ENCODE measurements around the gene PSME2. TPM values are rescaled to one million over a fixed set of nuclear protein-coding genes. Genes with fewer than 3 reads are reported as not detected.

Gene PSME2
- total RNA-seq, 2 donors from 2014 or later = 369 to 376 TPM

DNA sequence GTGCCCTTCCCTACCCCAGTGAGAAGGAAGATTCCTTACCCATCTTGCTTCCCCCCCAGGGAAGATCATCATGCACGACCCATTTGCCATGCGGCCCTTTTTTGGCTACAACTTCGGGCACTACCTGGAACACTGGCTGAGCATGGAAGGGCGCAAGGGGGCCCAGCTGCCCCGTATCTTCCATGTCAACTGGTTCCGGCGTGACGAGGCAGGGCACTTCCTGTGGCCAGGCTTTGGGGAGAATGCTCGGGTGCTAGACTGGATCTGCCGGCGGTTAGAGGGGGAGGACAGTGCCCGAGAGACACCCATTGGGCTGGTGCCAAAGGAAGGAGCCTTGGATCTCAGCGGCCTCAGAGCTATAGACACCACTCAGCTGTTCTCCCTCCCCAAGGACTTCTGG lies 43.0 kb downstream of the PSME2 start:
- no peak for ATAC-seq (replicated peaks in 1 of 2)
- no peak for DNase-seq
- Mint-ChIP-seq H3K36me3 (ENCODE audit: insufficient read depth in 2 of 2) (peaks cover 12 to 32% of the 10 kb centered on the region in 2 donors), H3K27me3 (ENCODE audit: low read depth) (no peaks in the 10 kb centered on the region), H3K4me3 (no peak overlapping the region), H3K27ac (no peak overlapping the region), H3K4me1 (ENCODE audit: low read depth) (peaks cover 4% of the 10 kb centered on the region), H3K9me3 (no peaks in the 10 kb centered on the region)

DNA sequence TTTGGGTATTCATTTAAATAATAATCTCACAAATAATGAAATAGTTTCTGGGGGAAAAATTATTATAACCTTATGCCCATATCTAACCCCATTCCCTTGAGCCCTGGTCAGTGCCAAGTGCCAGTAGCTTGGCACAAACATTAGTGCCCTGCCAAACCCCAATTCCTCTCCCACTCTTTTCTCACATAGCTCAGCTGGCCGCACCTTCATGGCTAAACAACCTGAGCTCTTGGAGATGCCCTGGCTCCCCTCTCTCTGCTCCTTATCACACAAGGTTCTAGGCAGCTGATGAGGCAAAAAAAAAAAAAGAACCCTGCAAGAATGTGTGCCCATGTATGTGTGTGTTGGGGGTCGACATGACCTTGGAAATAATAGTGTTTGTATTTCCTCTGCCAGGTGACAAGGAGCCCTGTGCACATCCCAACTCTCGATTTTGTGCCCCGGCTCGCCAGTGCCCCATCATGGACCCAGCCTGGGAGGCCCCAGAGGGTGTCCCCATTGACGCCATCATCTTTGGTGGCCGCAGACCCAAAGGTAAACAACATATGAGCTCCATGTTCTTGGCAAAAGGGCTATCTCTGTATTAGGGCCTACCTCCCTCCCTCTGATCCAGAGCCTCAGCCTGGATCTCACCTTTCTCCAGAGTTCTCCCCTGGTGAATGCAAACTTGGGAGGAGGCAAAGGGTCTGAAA lies 43.9 kb downstream of the PSME2 start:
- H3K4me3 Mint-ChIP-seq = no peak overlapping the region

DNA sequence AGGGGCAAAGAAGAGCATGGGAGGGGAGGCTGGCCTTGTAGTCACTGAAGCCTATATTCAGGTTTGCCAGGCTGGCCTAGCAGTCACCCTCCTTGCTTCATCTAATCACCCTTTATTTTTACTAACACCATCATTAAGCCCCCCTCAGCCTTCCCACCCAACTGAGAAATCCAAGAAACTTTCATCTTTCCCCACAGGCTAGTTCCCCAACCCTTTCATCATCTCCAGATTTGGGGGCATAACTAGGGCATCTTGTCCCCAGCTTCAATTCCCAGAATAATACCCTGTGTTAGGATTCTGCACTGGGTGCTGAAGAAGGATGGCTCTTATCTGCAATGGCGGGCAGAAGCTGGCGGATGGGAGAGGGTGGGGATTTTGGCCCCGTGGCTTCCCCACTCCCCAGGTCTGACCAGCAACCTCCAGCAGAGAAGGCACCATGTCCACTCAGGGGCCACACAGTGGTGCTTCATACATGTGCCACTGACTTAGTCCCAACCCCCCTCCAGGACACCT lies 45.4 kb downstream of the PSME2 start:
- Mint-ChIP-seq H3K9me3 (no peaks in the 10 kb centered on the region), H3K36me3 (ENCODE audit: insufficient read depth in 2 of 2) (peaks cover 20 to 46% of the 10 kb centered on the region in 2 donors), H3K27ac (peak overlapping the region; percentile 25), H3K4me3 (no peak overlapping the region), H3K4me1 (ENCODE audit: low read depth) (peaks cover 8% of the 10 kb centered on the region), H3K27me3 (ENCODE audit: low read depth) (no peaks in the 10 kb centered on the region)
- no peak for ATAC-seq (replicated peaks in 1 of 2)
- DNase-seq = no peak

More for the DNA sequence above, 43.9 kb downstream of the PSME2 start:
- DNase-seq (no peak), ATAC-seq (replicated peaks in 1 of 2) (no peak)
- Mint-ChIP-seq H3K27ac (no peak overlapping the region), H3K9me3 (no peaks in the 10 kb centered on the region), H3K36me3 (ENCODE audit: insufficient read depth in 2 of 2) (peaks cover 12 to 37% of the 10 kb centered on the region in 2 donors), H3K27me3 (ENCODE audit: low read depth) (no peaks in the 10 kb centered on the region), H3K4me1 (ENCODE audit: low read depth) (no peaks in the 10 kb centered on the region)

DNA sequence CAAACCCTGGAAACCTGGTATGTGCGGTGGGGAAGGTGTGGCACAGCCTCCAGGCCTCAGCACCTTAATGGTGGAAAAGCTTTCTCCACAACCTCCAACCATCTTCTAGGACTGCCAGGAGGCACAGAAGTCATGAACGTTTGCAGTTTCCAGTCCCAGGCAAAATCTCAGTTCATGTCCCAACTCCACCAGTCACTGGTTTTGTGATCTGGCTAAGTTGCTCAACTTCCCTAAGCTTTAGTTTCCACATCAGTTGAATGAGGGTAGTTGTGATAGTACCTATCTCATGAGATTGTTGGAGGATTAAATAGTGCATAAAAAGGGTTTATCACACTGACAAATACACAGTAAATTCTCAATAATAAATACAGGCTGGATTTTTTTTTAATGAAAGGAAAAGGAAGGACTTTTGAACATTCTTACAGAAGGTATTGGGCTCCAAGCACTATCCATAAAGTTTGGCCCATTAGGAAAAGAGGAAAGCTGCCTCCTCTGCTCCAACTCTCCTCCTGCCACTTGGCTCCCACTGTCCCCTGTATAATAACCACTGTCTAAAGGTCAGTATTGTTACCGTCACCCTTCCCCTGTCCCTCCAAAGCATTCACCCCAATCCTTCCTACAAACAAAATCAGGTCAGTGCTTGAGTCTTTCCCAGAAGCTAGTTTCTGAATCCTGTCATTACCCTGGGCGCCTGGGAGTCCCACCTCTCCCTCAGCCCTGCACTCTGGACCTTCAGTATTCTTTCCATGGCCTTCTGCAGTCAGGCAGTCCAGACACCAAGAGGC lies 46.0 kb downstream of the PSME2 start:
- no peak for DNase-seq
- Mint-ChIP-seq H3K36me3 (ENCODE audit: insufficient read depth in 2 of 2) (peaks cover 22 to 51% of the 10 kb centered on the region in 2 donors), H3K27me3 (ENCODE audit: low read depth) (no peaks in the 10 kb centered on the region), H3K27ac (peak overlapping the region; percentile 25), H3K4me1 (ENCODE audit: low read depth) (peaks cover 13% of the 10 kb centered on the region), H3K9me3 (no peaks in the 10 kb centered on the region), H3K4me3 (no peak overlapping the region)
- no peak for ATAC-seq (replicated peaks in 1 of 2)

DNA sequence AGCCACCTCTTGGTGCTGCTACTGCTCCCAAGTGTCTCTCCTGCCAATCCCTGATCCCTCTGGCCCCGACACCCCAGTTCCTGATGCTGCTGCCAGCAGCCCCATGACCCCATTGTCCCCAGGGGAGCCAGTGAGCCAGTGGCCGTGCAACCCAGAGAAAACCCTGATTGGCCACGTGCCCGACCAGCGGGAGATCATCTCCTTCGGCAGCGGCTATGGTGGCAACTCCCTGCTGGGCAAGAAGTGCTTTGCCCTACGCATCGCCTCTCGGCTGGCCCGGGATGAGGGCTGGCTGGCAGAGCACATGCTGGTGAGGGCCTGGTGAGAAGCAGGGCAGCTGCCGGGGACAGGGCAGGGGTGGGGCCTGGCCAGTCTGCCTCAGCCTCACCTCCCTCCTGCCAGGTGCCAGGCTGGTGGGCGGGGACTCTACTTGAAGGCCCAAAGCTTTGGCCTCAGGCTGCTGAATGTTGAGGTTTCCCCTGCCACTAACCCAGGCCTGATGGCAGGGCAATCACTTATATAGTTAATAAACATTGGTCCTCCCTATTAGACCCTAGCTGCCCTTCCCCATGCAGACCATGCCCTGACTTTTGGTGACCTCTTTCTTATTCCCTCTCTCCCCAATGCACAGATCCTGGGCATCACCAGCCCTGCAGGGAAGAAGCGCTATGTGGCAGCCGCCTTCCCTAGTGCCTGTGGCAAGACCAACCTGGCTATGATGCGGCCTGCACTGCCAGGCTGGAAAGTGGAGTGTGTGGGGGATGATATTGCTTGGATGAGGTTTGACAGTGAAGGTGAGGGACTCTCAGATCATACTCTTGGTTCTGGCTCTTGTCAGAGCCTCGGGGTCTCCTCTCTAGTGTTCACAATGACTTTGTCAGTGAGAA lies 47.2 kb downstream of the PSME2 start:
- Mint-ChIP-seq H3K9me3 (no peaks in the 10 kb centered on the region), H3K27ac (no peak overlapping the region), H3K36me3 (ENCODE audit: insufficient read depth in 2 of 2) (peaks cover 27 to 51% of the 10 kb centered on the region in 2 donors), H3K4me3 (no peak overlapping the region), H3K4me1 (ENCODE audit: low read depth) (peaks cover 16% of the 10 kb centered on the region), H3K27me3 (ENCODE audit: low read depth) (no peaks in the 10 kb centered on the region)
- ATAC-seq (replicated peaks in 1 of 2) (no peak), DNase-seq (no peak)

DNA sequence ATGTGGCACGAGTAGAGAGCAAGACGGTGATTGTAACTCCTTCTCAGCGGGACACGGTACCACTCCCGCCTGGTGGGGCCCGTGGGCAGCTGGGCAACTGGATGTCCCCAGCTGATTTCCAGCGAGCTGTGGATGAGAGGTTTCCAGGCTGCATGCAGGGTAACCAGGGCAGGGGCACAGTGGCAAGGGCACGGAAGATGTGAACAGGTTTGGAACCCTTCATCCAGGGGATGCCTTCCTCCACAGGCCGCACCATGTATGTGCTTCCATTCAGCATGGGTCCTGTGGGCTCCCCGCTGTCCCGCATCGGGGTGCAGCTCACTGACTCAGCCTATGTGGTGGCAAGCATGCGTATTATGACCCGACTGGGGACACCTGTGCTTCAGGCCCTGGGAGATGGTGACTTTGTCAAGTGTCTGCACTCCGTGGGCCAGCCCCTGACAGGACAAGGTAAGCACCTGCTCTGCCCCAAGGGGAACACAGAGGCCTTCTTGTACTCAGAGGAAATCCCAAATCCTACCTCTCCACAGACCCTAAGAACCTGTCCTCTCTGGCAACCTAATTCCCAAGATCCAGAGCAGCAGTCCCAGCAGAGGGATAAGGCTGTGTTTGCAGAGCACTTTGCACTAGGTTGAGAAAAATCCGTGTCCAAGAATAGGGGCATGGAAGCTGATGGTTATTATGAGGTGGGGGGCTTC lies 48.0 kb downstream of the PSME2 start:
- Mint-ChIP-seq H3K36me3 (ENCODE audit: insufficient read depth in 2 of 2) (peaks cover 23 to 43% of the 10 kb centered on the region in 2 donors), H3K4me3 (no peak overlapping the region), H3K27ac (no peak overlapping the region), H3K9me3 (no peaks in the 10 kb centered on the region), H3K4me1 (ENCODE audit: low read depth) (peaks cover 21% of the 10 kb centered on the region), H3K27me3 (ENCODE audit: low read depth) (no peaks in the 10 kb centered on the region)
- DNase-seq (no peak), ATAC-seq (replicated peaks in 1 of 2) (no peak)

DNA sequence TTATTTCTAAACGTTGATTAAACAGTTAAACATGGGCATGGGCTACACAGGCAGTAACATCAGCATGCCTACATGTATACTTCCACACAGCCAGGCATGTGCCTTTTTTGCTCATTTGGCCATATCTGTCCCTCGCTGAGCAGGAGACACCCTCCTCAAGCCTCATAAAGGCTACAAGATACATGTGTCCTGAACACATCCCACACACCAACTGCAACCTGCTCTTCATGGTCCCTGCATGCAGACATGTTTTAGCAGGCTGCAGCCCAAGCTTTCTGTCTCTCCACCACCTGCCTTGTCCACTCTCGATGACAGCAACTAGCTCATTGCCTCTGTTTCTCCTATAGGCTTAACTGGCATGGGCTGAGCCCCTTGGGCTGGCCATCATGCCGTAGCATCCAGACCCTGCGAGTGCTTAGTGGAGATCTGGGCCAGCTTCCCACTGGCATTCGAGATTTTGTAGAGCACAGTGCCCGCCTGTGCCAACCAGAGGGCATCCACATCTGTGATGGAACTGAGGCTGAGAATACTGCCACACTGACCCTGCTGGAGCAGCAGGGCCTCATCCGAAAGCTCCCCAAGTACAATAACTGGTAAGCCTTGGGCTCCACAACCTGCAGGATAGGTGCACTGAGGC lies 49.7 kb downstream of the PSME2 start:
- Mint-ChIP-seq H3K36me3 (ENCODE audit: insufficient read depth in 2 of 2) (peaks cover 20 to 32% of the 10 kb centered on the region in 2 donors), H3K27ac (peak overlapping the region; percentile 62), H3K9me3 (no peaks in the 10 kb centered on the region), H3K4me3 (peak overlapping the region; percentile 67 to 95), H3K4me1 (ENCODE audit: low read depth) (peaks cover 32% of the 10 kb centered on the region), H3K27me3 (ENCODE audit: low read depth) (no peaks in the 10 kb centered on the region)
- ATAC-seq (replicated peaks in 1 of 2) (no peak), DNase-seq (no peak)

DNA sequence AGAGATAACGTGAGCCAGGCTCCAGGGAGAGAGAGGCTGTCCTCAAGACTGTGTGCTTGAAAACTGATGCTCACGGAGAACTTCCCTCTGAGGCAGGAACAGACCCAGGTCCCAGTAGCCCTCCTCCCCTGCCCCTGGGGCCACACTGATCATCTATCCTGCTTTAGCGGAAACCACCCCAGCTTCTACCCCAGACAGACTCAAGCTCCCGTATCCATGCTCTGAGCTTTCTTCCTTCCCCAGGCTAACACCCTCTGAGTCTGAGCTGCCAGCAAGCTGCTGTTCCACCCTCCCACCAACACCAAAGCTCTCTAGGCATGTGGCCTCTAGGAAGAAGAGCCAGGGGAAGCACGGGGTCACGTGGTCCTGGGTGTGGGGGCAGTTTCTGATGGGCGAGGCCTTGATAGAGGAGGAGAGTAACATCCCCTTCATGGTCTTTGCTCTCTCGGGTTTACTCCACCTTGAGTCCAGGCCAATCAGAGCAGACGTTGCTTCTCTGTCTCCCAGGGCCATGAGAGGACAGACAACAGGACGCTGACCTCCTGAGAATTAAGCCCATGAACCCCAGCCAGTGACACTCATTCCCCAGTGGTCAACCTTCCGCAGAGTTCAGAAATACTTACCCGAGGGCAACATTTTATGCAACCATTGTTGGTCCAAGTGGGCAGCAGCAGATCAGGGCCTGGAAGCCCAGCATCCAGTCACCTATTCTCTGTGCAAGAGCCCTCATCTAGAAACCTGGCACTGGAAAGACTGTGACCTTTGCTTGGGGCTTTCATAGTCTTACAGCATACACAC lies 50.9 kb downstream of the PSME2 start:
- Mint-ChIP-seq H3K4me3 (peak overlapping the region; percentile 95 to 98), H3K36me3 (ENCODE audit: insufficient read depth in 2 of 2) (peaks cover 18 to 32% of the 10 kb centered on the region in 2 donors), H3K9me3 (no peaks in the 10 kb centered on the region), H3K27ac (peak overlapping the region; percentile 99), H3K4me1 (ENCODE audit: low read depth) (peaks cover 36% of the 10 kb centered on the region), H3K27me3 (ENCODE audit: low read depth) (no peaks in the 10 kb centered on the region)
- ATAC-seq (replicated peaks in 1 of 2) (peak; percentile 19 to 53), DNase-seq (peak; percentile 62 to 74)

DNA sequence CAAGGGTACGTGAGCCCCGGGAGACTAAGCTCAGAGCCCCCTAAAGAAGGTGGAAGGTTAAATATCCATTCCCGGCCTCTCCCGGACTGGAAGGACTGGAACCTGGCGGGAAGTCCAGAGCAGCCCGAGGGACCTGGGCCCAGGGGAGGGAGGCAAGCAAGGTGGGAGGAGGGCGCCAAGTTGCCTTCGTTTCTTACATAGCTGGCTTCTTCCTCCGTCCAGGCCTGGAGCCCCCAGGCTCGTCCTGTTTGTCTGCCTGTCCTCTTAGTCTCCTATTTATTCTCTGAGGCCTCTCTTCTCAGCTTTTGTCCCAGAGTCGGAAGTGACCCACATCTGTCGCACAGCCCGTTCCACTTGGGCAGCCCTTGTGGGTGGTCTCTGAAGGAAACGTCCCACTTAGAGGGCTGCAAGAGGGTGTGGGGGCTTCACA lies 51.6 kb downstream of the PSME2 start:
- Mint-ChIP-seq H3K36me3 (ENCODE audit: insufficient read depth in 2 of 2) (peaks cover 18 to 31% of the 10 kb centered on the region in 2 donors), H3K4me3 (peak overlapping the region; percentile 95 to 98), H3K27me3 (ENCODE audit: low read depth) (no peaks in the 10 kb centered on the region), H3K4me1 (ENCODE audit: low read depth) (peaks cover 39% of the 10 kb centered on the region), H3K9me3 (no peaks in the 10 kb centered on the region), H3K27ac (peak overlapping the region; percentile 99)
- DNase-seq = peak in 1 of 2 donors; percentile 18
- no peak for ATAC-seq (replicated peaks in 1 of 2)

DNA sequence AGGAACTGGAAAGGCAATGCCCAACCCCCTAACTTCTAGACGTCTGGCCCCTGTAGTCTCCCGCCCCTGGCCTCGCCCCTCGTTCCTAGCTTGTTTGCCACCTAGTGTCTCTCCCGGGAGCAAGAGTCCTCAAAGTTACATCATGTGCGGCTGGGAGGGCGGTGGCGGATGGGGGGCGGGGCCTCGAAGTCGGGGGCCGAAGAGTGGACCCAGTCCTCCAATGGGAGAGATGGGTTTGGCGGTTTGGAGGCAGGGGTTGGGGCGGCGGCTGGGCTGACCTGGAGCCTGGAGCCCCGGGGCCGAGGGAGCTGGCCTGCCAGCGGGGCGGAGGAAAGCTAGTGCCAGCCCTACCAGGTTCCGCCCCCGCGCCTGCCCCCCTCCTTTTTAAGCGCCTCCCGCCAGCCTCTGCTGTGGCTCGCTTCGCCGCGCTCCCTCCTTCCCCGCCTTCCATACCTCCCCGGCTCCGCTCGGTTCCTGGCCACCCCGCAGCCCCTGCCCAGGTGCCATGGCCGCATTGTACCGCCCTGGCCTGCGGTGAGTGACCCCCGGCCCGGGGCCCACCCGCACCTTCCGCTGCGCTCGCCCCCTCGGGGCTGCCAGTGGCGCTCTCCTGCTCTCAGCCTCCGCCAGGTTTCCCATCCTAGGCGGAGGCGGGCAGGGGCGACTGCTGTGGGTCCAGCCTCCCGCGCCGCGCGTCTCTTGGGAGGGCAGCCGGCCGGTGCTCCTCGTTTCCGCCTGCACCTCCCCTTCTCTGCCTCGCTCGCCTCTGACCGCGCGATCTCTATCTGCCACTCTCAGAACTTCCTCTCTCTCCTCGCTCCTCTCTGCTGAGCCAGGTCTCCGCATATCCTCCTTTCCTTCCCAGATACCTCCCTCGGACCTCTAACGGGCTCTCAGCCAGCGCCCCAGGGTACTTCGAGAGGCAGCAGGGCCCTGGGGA lies 52.2 kb downstream of the PSME2 start, which contains the start of gene PCK2:
TSS of gene PCK2 (plus strand) at position 411 of the 940 bp plus-strand sequence. CDS start at position 506, 95 bp downstream.
- DNase-seq (peak; percentile 91 to 93), ATAC-seq (replicated peaks in 1 of 2) (peak; percentile 86 to 89)
- H3K36me3 Mint-ChIP-seq (ENCODE audit: insufficient read depth in 2 of 2) = peaks cover 16 to 26% of the 10 kb centered on the region in 2 donors
- no peaks in the 10 kb centered on the region for H3K9me3 Mint-ChIP-seq
- H3K27me3 Mint-ChIP-seq (ENCODE audit: low read depth) = no peaks in the 10 kb centered on the region
- H3K27ac Mint-ChIP-seq = peak within 1 kb of the TSS; percentile 99
- peaks cover 39% of the 10 kb centered on the region for H3K4me1 Mint-ChIP-seq (ENCODE audit: low read depth)
- peak within 1 kb of the TSS; percentile 95 to 98 for H3K4me3 Mint-ChIP-seq

Measured in activated T-cell treated with anti-CD3 and anti-CD28 coated beads, Interleukin-2, amount 50 U/mL, for 72 hours (primary cell).